HCT116 (cell line): ENCODE data around the gene AMN. TPM values are rescaled to one million over a fixed set of nuclear protein-coding genes. Genes with fewer than 3 reads are reported as not detected.

Source experiments
- ATAC-seq: fragments of 200-7000 bp; cut with Tn5 transposase; 2 replicates; pipeline ENCODE4 v1.9.1; 2020; ENCODE audit warnings: mild to moderate bottlenecking, moderate library complexity
- BruUV-seq: library from RNA; stranded (reverse); fragments of 400-500 nt; replicated peaks from 2 replicates; lab custom pipeline; 2021; lab: Mats Ljungman, UMichigan
- CTCF ChIA-PET: fragments of 300-600 bp; sonication (Branson Sonifier 250); formaldehyde crosslinking; loops from one replicate; lab custom pipeline; 2021; ENCODE audit warnings: antibody characterized with exemption; lab: Charles Lee
- POLR2A ChIA-PET: fragments of 300-600, 350-600 bp; sonication (Branson Sonifier 250); formaldehyde crosslinking; loops from one replicate; lab custom pipeline; 2021; ENCODE audit warnings: antibody characterized with exemption; lab: Charles Lee
- RAD21 ChIA-PET, 2 experiments: fragments of 300-600 bp; sonication (Branson Sonifier 250); formaldehyde crosslinking; loops; one replicate each; lab custom pipeline; 2023; ENCODE audit warnings: low total read pairs in 2 of 2; ENCODE audit not compliant: uncharacterized antibody in 2 of 2, unreplicated experiment in 2 of 2, low non-redundant PET in 1 of 2; lab: Charles Lee
- DNase-seq: peaks from one replicate; pipeline ENCODE4 v3.0.0-alpha.2; 2010; ENCODE audit warnings: low read depth, low spot score
- H2AFZ ChIP-seq: fragments of 200-600 bp; shearing (Covaris generic), sonication (generic); 2 replicates; pipeline ENCODE4 v1.6.1; 2017; ENCODE audit warnings: low read depth, mixed run types, mixed read lengths, antibody characterized with exemption, low read length; ENCODE audit not compliant: poor library complexity, severe bottlenecking
- H3K27ac ChIP-seq: 2 replicates; pipeline ENCODE4 v1.5.1; 2012; ENCODE audit warnings: low read depth, low read length
- H3K27me3 ChIP-seq: fragments of 200-600 bp; sonication (generic); 2 replicates; pipeline ENCODE4 v1.6.1; 2016; ENCODE audit warnings: mixed run types, low read length, mixed read lengths; ENCODE audit not compliant: insufficient read depth
- H3K36me3 ChIP-seq, 2 experiments: fragments of 200-500 bp in 1 of 2; fragments of 200-600 bp in 1 of 2; sonication (Bioruptor generic) in 1 of 2; sonication (generic) in 1 of 2; 2 replicates each; pipeline versions ENCODE4 v1.5.1 to v1.6.1; 2014 to 2016; ENCODE audit warnings: low read length in 2 of 2, inconsistent platforms in 1 of 2, mixed read lengths in 1 of 2, mixed run types in 1 of 2; ENCODE audit not compliant: insufficient read depth in 2 of 2, control insufficient read depth in 1 of 2
- H3K4me1 ChIP-seq, 2 experiments: fragments of 200-600 bp in 1 of 2; sonication (generic) in 1 of 2; 2 replicates each; pipeline versions ENCODE4 v1.5.1 to v1.6.1; 2012 to 2017; ENCODE audit warnings: low read length in 2 of 2, inconsistent platforms in 1 of 2, mild to moderate bottlenecking in 1 of 2, mixed read lengths in 1 of 2, mixed run types in 1 of 2, moderate library complexity in 1 of 2; ENCODE audit not compliant: insufficient read depth in 2 of 2, control insufficient read depth in 1 of 2
- H3K4me2 ChIP-seq: fragments of 200-600 bp; sonication (generic); 2 replicates; pipeline ENCODE4 v1.6.1; 2017; ENCODE audit warnings: mixed run types, low read length, mixed read lengths
- H3K4me3 ChIP-seq, 2 experiments: fragments of 200-600 bp in 1 of 2; sonication (generic) in 1 of 2; replicated peaks in 1 of 2; 2 replicates each; pipeline ENCODE4 v1.5.1; 2011 to 2016; ENCODE audit warnings: low read length in 2 of 2, control low read depth in 1 of 2, low read depth in 1 of 2, mild to moderate bottlenecking in 1 of 2, mixed read lengths in 1 of 2, mixed run types in 1 of 2
- H3K79me2 ChIP-seq: fragments of 200-600 bp; sonication (generic); 2 replicates; pipeline ENCODE4 v1.6.1; 2017; ENCODE audit warnings: mild to moderate bottlenecking, mixed run types, low read length, moderate library complexity, mixed read lengths; ENCODE audit not compliant: insufficient read depth
- H3K9ac ChIP-seq: fragments of 200-600 bp; sonication (generic); 2 replicates; pipeline ENCODE4 v1.6.1; 2016; ENCODE audit warnings: low read length, mixed read lengths
- H3K9me2 ChIP-seq: fragments of 200-600 bp; sonication (generic), shearing (Covaris generic); 2 replicates; pipeline ENCODE4 v1.6.1; 2017; ENCODE audit warnings: mixed run types, mild to moderate bottlenecking, moderate library complexity; ENCODE audit not compliant: insufficient read depth
- H3K9me3 ChIP-seq, 2 experiments: fragments of 200-500 bp in 1 of 2; fragments of 200-600 bp in 1 of 2; sonication (Bioruptor generic) in 1 of 2; sonication (generic) in 1 of 2; 2 replicates each; pipeline ENCODE4 v1.6.1; 2014 to 2017; ENCODE audit warnings: low read length in 2 of 2, mixed read lengths in 2 of 2, inconsistent platforms in 1 of 2, low read depth in 1 of 2, mild to moderate bottlenecking in 1 of 2, mixed run types in 1 of 2, moderate library complexity in 1 of 2; ENCODE audit not compliant: control insufficient read depth in 1 of 2, insufficient read depth in 1 of 2
- H4K20me1 ChIP-seq: fragments of 200-600 bp; sonication (generic), shearing (Covaris generic); 2 replicates; pipeline ENCODE4 v1.6.1; 2017; ENCODE audit warnings: mixed run types, mild to moderate bottlenecking, moderate library complexity; ENCODE audit not compliant: insufficient read depth
- CBX3 ChIP-seq: IDR thresholded peaks from 2 replicates; pipeline ENCODE4 v1.6.1; 2012; ENCODE audit warnings: low read depth
- EGR1 ChIP-seq: IDR thresholded peaks from 2 replicates; pipeline ENCODE4 v1.6.1; 2012; ENCODE audit warnings: low read depth
- ELF1 ChIP-seq: IDR thresholded peaks from 2 replicates; pipeline ENCODE4 v1.6.1; 2012; ENCODE audit warnings: low read depth, borderline replicate concordance
- EZH2 ChIP-seq: fragments of 200-600 bp; sonication (generic); IDR thresholded peaks from 2 replicates; pipeline ENCODE4 v1.6.1; 2017; ENCODE audit warnings: antibody characterized with exemption, mixed run types
- EZH2phosphoT487 ChIP-seq: fragments of 200-600 bp; IDR thresholded peaks from 2 replicates; pipeline ENCODE4 v1.6.1; 2018; ENCODE audit warnings: antibody characterized with exemption, borderline replicate concordance
- JUND ChIP-seq: IDR thresholded peaks from 2 replicates; pipeline ENCODE4 v1.6.1; 2012
- POLR2A ChIP-seq: IDR thresholded peaks from 2 replicates; pipeline ENCODE4 v1.7.0; 2011; ENCODE audit warnings: borderline replicate concordance; ENCODE audit not compliant: insufficient read depth, insufficient read length; ENCODE audit errors: extremely low read depth
- POLR2AphosphoS5 ChIP-seq: IDR thresholded peaks from 2 replicates; pipeline ENCODE4 v1.6.1; 2011; ENCODE audit warnings: mild to moderate bottlenecking, low read depth, low read length, moderate library complexity
- SIN3A ChIP-seq: IDR thresholded peaks from 2 replicates; pipeline ENCODE4 v1.6.1; 2012; ENCODE audit warnings: low read depth
- SP1 ChIP-seq: IDR thresholded peaks from 2 replicates; pipeline ENCODE4 v1.6.1; 2012; ENCODE audit warnings: low read depth
- SRF ChIP-seq: IDR thresholded peaks from 2 replicates; pipeline ENCODE4 v1.6.1; 2012; ENCODE audit warnings: low read depth
- TCF7L2 ChIP-seq: IDR thresholded peaks from 2 replicates; pipeline ENCODE4 v1.7.0; 2011; ENCODE audit warnings: borderline replicate concordance, inconsistent platforms; ENCODE audit not compliant: insufficient read depth, insufficient read length; ENCODE audit errors: extremely low read depth
- ZFX ChIP-seq: fragments of 450-650 bp; IDR thresholded peaks from 2 replicates; pipeline ENCODE4 v1.6.1; 2017
- ZNF274 ChIP-seq: fragments of 200-500 bp; sonication (Bioruptor generic); IDR thresholded peaks from 2 replicates; pipeline ENCODE4 v1.6.1; 2014; ENCODE audit warnings: mild to moderate bottlenecking, low read depth, low read length, inconsistent platforms
- intact Hi-C: fragments of 100-400 bp; cut with micrococcal nuclease; formaldehyde crosslinking; loops from 2 replicates; pipeline ENCODE4 v1.10.0; 2022
- total RNA-seq: library from RNA; stranded (reverse); gene quantifications from one replicate; pipeline ENCODE4 v1.2.1, GENCODE V29; 2021; ENCODE audit not compliant: unreplicated experiment
- TF ChIP-seq, protein P1 (sequence below), 3 experiments: fragments of 200-600 bp in 1 of 3; sonication (generic) in 1 of 3; IDR thresholded peaks in 2 of 3; conservative IDR thresholded peaks in 1 of 3; 2 replicates each; pipeline ENCODE4 v1.5.1; 2012 to 2017; ENCODE audit warnings: low read depth in 2 of 3, low read length in 2 of 3, antibody characterized with exemption in 1 of 3, borderline replicate concordance in 1 of 3, control low read depth in 1 of 3, mild to moderate bottlenecking in 1 of 3, mixed read lengths in 1 of 3, mixed run types in 1 of 3, moderate library complexity in 1 of 3; ENCODE audit not compliant: insufficient read depth in 1 of 3
- TF ChIP-seq, protein P2 (sequence below): IDR thresholded peaks from 2 replicates; pipeline ENCODE4 v1.6.1; 2012

The AMN gene
- total RNA-seq, 1 experiment from 2014 or later: 5.7 TPM

DNA sequence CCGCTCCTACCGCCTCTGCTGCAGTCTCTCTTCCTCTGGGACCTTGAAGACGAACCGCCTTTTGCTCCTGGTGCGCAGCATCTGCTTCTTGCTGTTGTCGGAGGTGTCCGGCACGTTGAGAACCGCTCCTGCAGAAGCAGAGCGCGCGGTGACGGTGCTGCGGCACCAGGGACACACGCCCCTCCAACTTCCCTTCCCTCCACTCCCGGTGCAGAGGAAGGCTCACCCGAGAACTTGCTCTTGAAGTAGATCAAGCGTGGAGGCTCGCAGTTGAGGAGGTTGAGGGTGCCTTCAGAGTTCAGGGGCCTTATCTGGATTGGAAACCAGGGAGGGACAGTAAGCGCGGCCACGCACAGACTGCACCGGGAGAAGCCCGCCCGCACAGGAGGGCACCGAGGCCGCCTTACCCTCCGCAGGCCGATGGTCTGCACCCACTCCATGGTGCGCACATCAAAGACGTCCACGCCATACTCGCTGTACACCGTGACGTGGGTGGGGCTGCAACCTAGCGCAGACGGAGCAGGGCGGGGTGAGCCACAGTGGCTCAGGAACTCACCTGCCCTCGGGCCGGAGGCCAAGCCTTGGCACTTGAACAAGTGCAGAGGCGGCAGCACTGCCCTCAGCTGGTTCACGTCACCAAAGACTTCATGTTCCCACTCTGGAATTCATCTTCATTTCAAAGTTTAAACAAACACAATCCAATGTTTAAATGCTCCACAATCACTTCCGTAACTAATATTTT lies 17.5 kb downstream of the AMN start:
- Histone ChIP-seq H3K36me3 (peaks cover 14 to 27% of the 10 kb centered on the region in 2 experiments; a peak in 2 of 4 replicates), H4K20me1 (no peaks in the 10 kb centered on the region), H3K4me2 (no peak overlapping the region), H3K9me2 (no peaks in the 10 kb centered on the region), H3K27ac (no peak overlapping the region), H3K9me3 (no peaks in the 10 kb centered on the region), H3K27me3 (no peaks in the 10 kb centered on the region), H3K9ac (no peak overlapping the region), H2AFZ (no peak overlapping the region), H3K4me3 (no peak overlapping the region), H3K79me2 (no peaks in the 10 kb centered on the region), H3K4me1 (no peaks in the 10 kb centered on the region)
- DNase-seq (no peak), ATAC-seq (no peak; the same call in 1 of the 2 replicates)
- ChIA-PET RAD21 (no interaction called here), POLR2A (no interaction called here), CTCF (no interaction called here)
- no TSS peak for BruUV-seq
- intact Hi-C loops: no loop called here
- TF ChIP-seq EGR1: no peak
- no peak for TF ChIP-seq SP1
- no peak for TF ChIP-seq CBX3
- no peak for TF ChIP-seq SRF
- TF ChIP-seq EZH2: no peak
- TF ChIP-seq, protein P1, sequence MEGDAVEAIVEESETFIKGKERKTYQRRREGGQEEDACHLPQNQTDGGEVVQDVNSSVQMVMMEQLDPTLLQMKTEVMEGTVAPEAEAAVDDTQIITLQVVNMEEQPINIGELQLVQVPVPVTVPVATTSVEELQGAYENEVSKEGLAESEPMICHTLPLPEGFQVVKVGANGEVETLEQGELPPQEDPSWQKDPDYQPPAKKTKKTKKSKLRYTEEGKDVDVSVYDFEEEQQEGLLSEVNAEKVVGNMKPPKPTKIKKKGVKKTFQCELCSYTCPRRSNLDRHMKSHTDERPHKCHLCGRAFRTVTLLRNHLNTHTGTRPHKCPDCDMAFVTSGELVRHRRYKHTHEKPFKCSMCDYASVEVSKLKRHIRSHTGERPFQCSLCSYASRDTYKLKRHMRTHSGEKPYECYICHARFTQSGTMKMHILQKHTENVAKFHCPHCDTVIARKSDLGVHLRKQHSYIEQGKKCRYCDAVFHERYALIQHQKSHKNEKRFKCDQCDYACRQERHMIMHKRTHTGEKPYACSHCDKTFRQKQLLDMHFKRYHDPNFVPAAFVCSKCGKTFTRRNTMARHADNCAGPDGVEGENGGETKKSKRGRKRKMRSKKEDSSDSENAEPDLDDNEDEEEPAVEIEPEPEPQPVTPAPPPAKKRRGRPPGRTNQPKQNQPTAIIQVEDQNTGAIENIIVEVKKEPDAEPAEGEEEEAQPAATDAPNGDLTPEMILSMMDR (IDR thresholded peaks at IDR 0.05 in 2 of 3, conservative IDR thresholded peaks at IDR 0.05 in 1 of 3; ENCODE audit: borderline replicate concordance in 1 of 3, insufficient read depth in 1 of 3, low read depth in 2 of 3, low read length in 2 of 3): no peak

DNA sequence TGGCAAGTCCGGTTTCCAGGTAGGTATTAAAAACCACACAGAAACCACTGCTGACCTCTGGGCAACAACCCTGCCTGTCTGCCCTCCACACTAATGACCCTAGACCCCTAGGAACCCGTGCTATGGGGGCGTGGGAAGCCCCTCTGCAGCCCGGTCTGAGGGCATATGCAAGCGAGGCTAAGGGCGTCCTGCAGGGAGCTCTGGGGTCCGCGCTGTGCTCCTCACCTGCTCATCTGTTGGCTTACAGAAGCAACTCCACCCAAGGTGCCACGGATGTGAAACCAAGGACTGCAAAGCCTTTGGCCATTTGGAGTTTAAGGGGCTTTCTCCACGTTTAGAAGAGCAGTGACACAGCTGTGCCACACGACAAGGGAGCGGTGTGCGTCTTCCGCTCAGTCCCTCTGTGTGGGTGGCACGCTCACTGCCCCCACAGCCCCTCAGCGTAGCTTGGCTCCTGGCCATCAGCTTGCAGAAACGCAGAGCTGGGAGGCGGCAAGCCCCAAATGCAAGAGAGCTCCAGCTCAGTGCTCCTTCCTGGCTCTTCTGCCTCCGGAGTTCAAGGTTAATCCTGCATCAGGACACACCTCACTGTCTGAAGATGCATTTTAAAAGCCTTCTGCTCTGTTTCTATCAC lies 18.4 kb downstream of the AMN start:
- Histone ChIP-seq H2AFZ (no peak overlapping the region), H3K4me3 (no peak overlapping the region), H3K9me3 (no peaks in the 10 kb centered on the region), H3K9me2 (no peaks in the 10 kb centered on the region), H3K27ac (no peak overlapping the region), H3K27me3 (no peaks in the 10 kb centered on the region), H3K4me2 (no peak overlapping the region), H3K36me3 (peaks cover 18 to 35% of the 10 kb centered on the region in 2 experiments; a peak in 3 of 4 replicates), H3K9ac (no peak overlapping the region), H3K79me2 (no peaks in the 10 kb centered on the region), H4K20me1 (no peaks in the 10 kb centered on the region), H3K4me1 (no peaks in the 10 kb centered on the region)
- BruUV-seq: no TSS peak
- DNase-seq (no peak), ATAC-seq (no peak)
- ChIA-PET RAD21 (no interaction called here), CTCF (no interaction called here), POLR2A (no interaction called here)
- intact Hi-C loops: no loop called here
- TF ChIP-seq JUND: no peak
- no peak for TF ChIP-seq POLR2A
- TF ChIP-seq POLR2AphosphoS5: no peak
- no peak for TF ChIP-seq SIN3A
- no peak for TF ChIP-seq TCF7L2
- no peak for TF ChIP-seq ZFX
- no peak for TF ChIP-seq CBX3
- no peak for TF ChIP-seq ELF1
- TF ChIP-seq, protein P1 (IDR thresholded peaks at IDR 0.05 in 2 of 3, conservative IDR thresholded peaks at IDR 0.05 in 1 of 3; ENCODE audit: borderline replicate concordance in 1 of 3, insufficient read depth in 1 of 3, low read depth in 2 of 3, low read length in 2 of 3): no peak
- TF ChIP-seq EZH2phosphoT487: no peak
- no peak for TF ChIP-seq ZNF274
- TF ChIP-seq, protein P2, sequence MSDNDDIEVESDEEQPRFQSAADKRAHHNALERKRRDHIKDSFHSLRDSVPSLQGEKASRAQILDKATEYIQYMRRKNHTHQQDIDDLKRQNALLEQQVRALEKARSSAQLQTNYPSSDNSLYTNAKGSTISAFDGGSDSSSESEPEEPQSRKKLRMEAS: no peak
- TF ChIP-seq EZH2: no peak
